ENCODE data around the gene MALRD1. TPM values are rescaled to one million over a fixed set of nuclear protein-coding genes. Genes with fewer than 3 reads are reported as not detected.

The MALRD1 gene
- total and polyA plus RNA-seq, 2 of the 8 experiments (the other 6 are each of a cell fraction or from before 2014, with no cell fraction given): 0.32 to 0.35 TPM

DNA sequence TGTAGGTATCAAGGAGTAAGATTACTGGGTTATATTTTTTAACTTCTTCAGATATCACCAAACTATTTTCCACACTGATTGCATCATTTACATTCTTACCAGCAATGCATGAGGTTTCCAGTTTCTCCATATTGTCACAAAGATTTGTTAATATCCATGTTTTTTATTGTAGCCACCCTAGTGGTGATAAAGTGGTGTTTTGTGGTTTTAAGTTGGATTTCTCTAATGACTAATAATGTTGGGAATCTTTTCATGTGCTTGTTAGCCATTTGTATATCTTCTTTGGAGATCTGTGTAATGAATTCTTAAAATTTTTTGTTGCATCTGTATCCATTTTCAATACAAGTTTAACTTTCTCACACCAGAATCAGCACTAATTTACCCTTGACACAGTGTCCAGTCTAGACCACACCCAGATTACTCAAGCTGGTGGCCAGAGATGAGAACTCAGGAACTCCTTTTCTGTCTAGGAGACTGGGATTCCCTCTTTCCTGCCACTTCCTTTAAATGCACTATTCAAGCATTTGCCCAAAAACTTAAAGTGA lies 700.7 kb downstream of the MALRD1 start:
- CTCF ChIA-PET (ENCODE audit: partially characterized antibody): interaction anchor here (1.2 kb wide), 1 partner anchor 9 kb away, joined by 3 read pairs; no protein-coding TSS in a partner anchor
- H3K9ac ChIP-seq (replicated peaks in 1 of 4; ENCODE audit: extremely low read depth in 1 of 4, low read depth in 3 of 4, low read length in 3 of 4): no peak overlapping the region
- no peak overlapping the region for H4K91ac ChIP-seq (replicated peaks; ENCODE audit: insufficient read length, low read length)
- no peak overlapping the region for H3K18ac ChIP-seq (ENCODE audit: extremely low read depth, low read length)
- H3K9me3 ChIP-seq (ENCODE audit: insufficient read depth in 2 of 2, low read depth in 1 of 2, low read length in 1 of 2): no peaks in the 10 kb centered on the region
- H2BK5ac ChIP-seq (ENCODE audit: low read depth, low read length): no peak overlapping the region
- no peak overlapping the region for H2BK20ac ChIP-seq (ENCODE audit: low read length)
- no peaks in the 10 kb centered on the region for H3K79me2 ChIP-seq (ENCODE audit: control insufficient read depth in 1 of 2, insufficient read depth in 2 of 2, low read length in 2 of 2)
- H2BK120ac ChIP-seq (replicated peaks; ENCODE audit: low read depth, low read length): no peak overlapping the region
- H4K5ac ChIP-seq (ENCODE audit: insufficient read length, low read depth, low read length): no peak overlapping the region
- H2BK12ac ChIP-seq (ENCODE audit: low read depth, low read length): no peak overlapping the region
- H3K36me3 ChIP-seq (ENCODE audit: control insufficient read depth in 2 of 4, insufficient read depth in 4 of 4, low read length in 3 of 4): no peaks in the 10 kb centered on the region
- H2AK5ac ChIP-seq (ENCODE audit: low read depth, low read length): no peak overlapping the region
- no peak overlapping the region for H2AFZ ChIP-seq (ENCODE audit: low read length)
- H3K56ac ChIP-seq (replicated peaks; ENCODE audit: insufficient read length, low read depth, low read length): no peak overlapping the region
- H4K20me1 ChIP-seq (replicated peaks in 1 of 2; ENCODE audit: control insufficient read depth in 1 of 2, insufficient read depth in 2 of 2, low read length in 2 of 2): no peaks in the 10 kb centered on the region
- POLR2A ChIA-PET (ENCODE audit: partially characterized antibody): no interaction called here
- no peak for DNase-seq (ENCODE audit: low read depth in 1 of 2, low spot score in 2 of 2)
- no peak overlapping the region for H3K23ac ChIP-seq (ENCODE audit: insufficient read length)
- no peak for FAIRE-seq
- no peak overlapping the region for H3K4ac ChIP-seq (replicated peaks; ENCODE audit: insufficient read length, low read depth, low read length)
- no peak overlapping the region for H4K8ac ChIP-seq (ENCODE audit: extremely low read depth, insufficient read depth, low read length)
- TF ChIP-seq EP300 (IDR thresholded peaks at IDR 0.05; ENCODE audit: borderline replicate concordance in 1 of 2, low read depth in 2 of 2, low read length in 2 of 2) (no peak), EZH2 (IDR thresholded peaks at IDR 0.05; ENCODE audit: low read depth, low read length, severe bottlenecking) (no peak), CREB1 (IDR thresholded peaks at IDR 0.05) (no peak)
- no peaks in the 10 kb centered on the region for H3K27me3 ChIP-seq (replicated peaks in 1 of 4; ENCODE audit: control insufficient read depth in 3 of 4, extremely low read depth in 1 of 4, insufficient read depth in 3 of 4, low read length in 3 of 4)
- no peak overlapping the region for H3K27ac ChIP-seq (ENCODE audit: low read depth, low read length)
- no peak overlapping the region for H3K14ac ChIP-seq (ENCODE audit: insufficient read length)
- H3K4me1 ChIP-seq (replicated peaks in 1 of 4; ENCODE audit: control insufficient read depth in 3 of 4, insufficient read depth in 4 of 4, low read length in 3 of 4): no peaks in the 10 kb centered on the region
- no peaks in the 10 kb centered on the region for H3K79me1 ChIP-seq (ENCODE audit: low read depth, low read length)
- no peaks in the 10 kb centered on the region for H3K23me2 ChIP-seq (ENCODE audit: low read depth, low read length)
- H2BK15ac ChIP-seq (ENCODE audit: low read length): no peak overlapping the region
- H3K4me3 ChIP-seq (ENCODE audit: extremely low read depth in 1 of 4, insufficient read depth in 2 of 4, low read depth in 3 of 4, low read length in 4 of 4): no peak overlapping the region
- no peak overlapping the region for H3K4me2 ChIP-seq (ENCODE audit: insufficient read depth in 1 of 2, low read depth in 2 of 2, low read length in 2 of 2)
